ENCODE data around the gene SOX6.
"Not testable (repeated sequence)": the region's sequence is repeated elsewhere in the genome, so short reads cannot be mapped to it uniquely, and the experiment has no call there.

SOX6 gene

DNA sequence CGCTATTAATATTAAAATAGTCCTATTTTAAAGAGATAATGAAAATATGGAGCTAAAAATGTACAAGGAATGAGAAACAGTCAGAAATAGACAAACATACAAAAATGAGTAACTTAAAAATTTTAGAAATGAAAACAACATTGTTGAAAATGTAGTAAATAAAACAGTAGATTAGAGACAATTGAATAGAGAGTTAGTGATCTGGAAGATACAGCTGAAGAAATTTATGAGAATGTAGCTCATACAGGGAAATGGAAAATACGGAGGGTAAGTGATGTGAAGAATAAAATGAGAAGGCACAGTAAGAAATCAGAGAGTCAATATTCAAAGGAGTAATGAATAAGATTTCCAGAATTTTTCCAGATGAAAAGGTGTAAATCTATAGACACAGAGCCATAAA is 424.8 kb downstream of the SOX6 start:
- H3K27me3 ChIP-seq (ENCODE audit: control insufficient read depth in 5 of 5, insufficient read depth in 4 of 5, low read length in 5 of 5) = peaks cover 0 to 6% (median 0%) of the 10 kb centered on the region in 5 donors
- no peaks in the 10 kb centered on the region for H3K9me3 ChIP-seq (ENCODE audit: control insufficient read depth in 5 of 5, low read length in 5 of 5)
- no peak overlapping the region for H3K27ac ChIP-seq (ENCODE audit: low read depth, low read length)
- no peak overlapping the region for H3K4me3 ChIP-seq (ENCODE audit: low read depth in 1 of 5, low read length in 5 of 5)
- H3K9ac ChIP-seq (ENCODE audit: low read length in 5 of 5) = no peak overlapping the region
- no peaks in the 10 kb centered on the region for H3K36me3 ChIP-seq (ENCODE audit: control insufficient read depth in 5 of 5, insufficient read depth in 5 of 5, low read length in 5 of 5)
- H3K4me1 ChIP-seq (ENCODE audit: control insufficient read depth in 5 of 5, insufficient read depth in 5 of 5, low read length in 5 of 5) = peaks cover 0 to 3% (median 0%) of the 10 kb centered on the region in 5 donors

DNA sequence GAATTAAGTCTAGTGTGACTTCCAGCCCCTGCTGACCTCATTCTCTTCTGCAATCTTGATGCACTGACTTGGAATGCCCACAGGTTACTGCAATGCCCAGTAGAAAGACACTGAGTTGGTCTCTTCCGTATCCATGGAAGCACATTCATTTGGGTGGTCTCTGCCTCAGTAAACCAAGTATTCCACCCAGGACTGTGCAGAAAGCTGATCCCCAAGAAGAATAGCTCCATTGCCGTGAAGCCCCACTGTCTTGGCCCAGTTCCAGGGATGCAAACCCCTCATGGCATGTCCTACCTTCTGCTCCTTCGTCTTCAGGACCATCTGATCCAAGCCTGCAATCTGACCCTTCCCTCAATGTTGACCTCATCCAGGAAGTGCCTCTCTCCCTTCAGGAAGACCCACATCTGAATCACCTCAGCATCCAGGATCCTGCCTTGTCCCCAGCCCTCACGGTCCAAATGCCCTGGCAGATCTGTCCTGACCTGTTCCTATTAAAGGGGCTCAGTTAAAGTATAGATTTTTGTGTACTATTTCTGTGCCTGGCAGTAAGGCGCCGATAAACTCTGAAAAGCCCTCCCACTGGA is 425.8 kb downstream of the SOX6 start:
- H3K27ac ChIP-seq (ENCODE audit: low read depth, low read length) = no peak overlapping the region

DNA sequence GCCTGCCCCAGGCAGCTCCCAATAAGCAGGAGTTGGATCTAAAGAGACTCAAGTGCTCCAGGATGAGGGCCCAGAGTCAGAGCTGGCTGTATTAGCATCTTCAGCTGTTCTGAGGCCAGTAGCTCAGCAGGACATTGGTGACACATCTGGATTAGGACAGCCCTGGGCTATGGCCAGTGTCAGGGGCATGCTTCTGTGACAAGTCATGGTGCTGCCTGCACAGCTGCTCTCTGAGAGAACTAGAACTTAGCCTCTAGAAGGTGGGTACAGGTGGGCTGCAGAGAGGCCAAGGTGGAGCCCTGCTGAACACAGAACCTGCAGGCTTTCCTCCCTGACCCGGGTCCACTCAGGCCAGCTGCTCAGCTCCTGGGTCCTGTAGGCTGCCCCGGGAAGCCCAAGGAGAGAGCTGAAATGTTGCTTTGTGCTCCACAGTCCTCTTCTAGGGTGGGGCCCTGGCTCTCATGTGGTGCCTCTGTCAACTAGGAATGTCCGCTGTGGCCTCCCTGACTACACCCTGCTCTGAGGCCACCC is 426.9 kb downstream of the SOX6 start:
- H3K9me3 ChIP-seq (ENCODE audit: control insufficient read depth in 5 of 5, low read length in 5 of 5) = no peaks in the 10 kb centered on the region
- peaks cover 0 to 3% (median 0%) of the 10 kb centered on the region in 5 donors for H3K4me1 ChIP-seq (ENCODE audit: control insufficient read depth in 5 of 5, insufficient read depth in 5 of 5, low read length in 5 of 5)
- H3K27me3 ChIP-seq (ENCODE audit: control insufficient read depth in 5 of 5, insufficient read depth in 4 of 5, low read length in 5 of 5) = peaks cover 0 to 3% (median 0%) of the 10 kb centered on the region in 5 donors
- no peak overlapping the region for H3K4me3 ChIP-seq (ENCODE audit: low read depth in 1 of 5, low read length in 5 of 5)
- no peaks in the 10 kb centered on the region for H3K36me3 ChIP-seq (ENCODE audit: control insufficient read depth in 5 of 5, insufficient read depth in 5 of 5, low read length in 5 of 5)
- H3K27ac ChIP-seq (ENCODE audit: low read depth, low read length) = no peak overlapping the region
- no peak overlapping the region for H3K9ac ChIP-seq (ENCODE audit: low read length in 5 of 5)

More for the DNA sequence above, 425.8 kb downstream of the SOX6 start:
- H3K36me3 ChIP-seq (ENCODE audit: control insufficient read depth in 5 of 5, insufficient read depth in 5 of 5, low read length in 5 of 5) = no peaks in the 10 kb centered on the region
- no peak overlapping the region for H3K9ac ChIP-seq (ENCODE audit: low read length in 5 of 5)
- peaks cover 0 to 3% (median 0%) of the 10 kb centered on the region in 5 donors for H3K4me1 ChIP-seq (ENCODE audit: control insufficient read depth in 5 of 5, insufficient read depth in 5 of 5, low read length in 5 of 5)
- H3K9me3 ChIP-seq (ENCODE audit: control insufficient read depth in 5 of 5, low read length in 5 of 5) = no peaks in the 10 kb centered on the region
- H3K27me3 ChIP-seq (ENCODE audit: control insufficient read depth in 5 of 5, insufficient read depth in 4 of 5, low read length in 5 of 5) = peaks cover 0 to 6% (median 0%) of the 10 kb centered on the region in 5 donors
- H3K4me3 ChIP-seq (ENCODE audit: low read depth in 1 of 5, low read length in 5 of 5) = no peak overlapping the region

DNA sequence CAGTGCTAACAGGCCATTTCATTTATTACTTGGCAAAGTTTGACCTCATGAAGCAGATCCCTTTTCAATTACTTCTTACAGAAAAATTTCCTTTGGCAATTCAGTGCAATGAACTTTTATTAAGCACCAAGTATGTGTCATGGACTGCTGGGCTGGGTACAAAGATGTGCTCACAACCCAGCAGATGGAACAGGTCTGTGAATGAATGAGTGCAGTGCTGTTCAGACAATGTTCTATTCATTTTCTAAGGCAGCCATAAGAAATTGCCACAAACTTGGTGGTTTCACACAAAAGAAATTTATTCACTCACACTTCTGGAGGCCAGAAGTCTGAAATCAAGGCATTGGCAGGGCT is 428.5 kb downstream of the SOX6 start:
- H3K36me3 ChIP-seq (ENCODE audit: control insufficient read depth in 5 of 5, insufficient read depth in 5 of 5, low read length in 5 of 5) = no peaks in the 10 kb centered on the region

DNA sequence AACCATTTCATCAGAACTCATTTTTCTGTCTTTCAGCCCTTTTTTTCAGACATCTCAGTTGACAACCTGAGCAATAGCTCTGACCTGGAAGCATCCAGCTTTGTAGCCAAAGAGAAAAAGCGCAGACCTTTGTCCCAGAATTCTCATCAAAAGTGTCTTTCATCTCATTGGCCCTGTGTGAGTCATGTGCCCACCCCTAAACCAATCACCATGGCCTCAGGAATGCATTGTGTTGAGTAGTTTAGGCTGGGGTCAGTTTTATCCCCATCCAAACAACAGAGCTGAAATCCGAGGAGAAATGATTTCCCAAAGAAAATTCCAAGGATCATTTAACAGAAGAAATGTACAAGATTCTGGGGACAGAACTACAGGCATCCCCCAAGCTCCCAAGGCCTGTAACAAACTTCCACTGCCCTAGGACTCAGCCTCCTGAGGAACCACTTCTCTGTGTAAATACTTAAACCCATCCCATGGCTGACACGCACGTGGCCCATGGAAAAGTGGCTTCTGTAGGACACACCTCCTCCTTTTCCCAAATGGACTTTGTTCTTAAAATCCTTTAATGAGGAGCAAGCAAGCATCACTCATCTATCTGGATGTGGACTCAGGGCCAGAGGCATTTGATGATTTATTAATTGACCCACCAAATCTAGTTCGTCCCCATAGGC is 429.0 kb downstream of the SOX6 start:
- Histone ChIP-seq H3K4me1 (ENCODE audit: control insufficient read depth in 5 of 5, insufficient read depth in 5 of 5, low read length in 5 of 5) (no peaks in the 10 kb centered on the region), H3K27ac (ENCODE audit: low read depth, low read length) (no peak overlapping the region), H3K4me3 (ENCODE audit: low read depth in 1 of 5, low read length in 5 of 5) (no peak overlapping the region)

More for the DNA sequence above, 428.5 kb downstream of the SOX6 start:
- Histone ChIP-seq H3K9me3 (ENCODE audit: control insufficient read depth in 5 of 5, low read length in 5 of 5) (no peaks in the 10 kb centered on the region), H3K4me3 (ENCODE audit: low read depth in 1 of 5, low read length in 5 of 5) (no peak overlapping the region), H3K4me1 (ENCODE audit: control insufficient read depth in 5 of 5, insufficient read depth in 5 of 5, low read length in 5 of 5) (no peaks in the 10 kb centered on the region), H3K9ac (ENCODE audit: low read length in 5 of 5) (no peak overlapping the region), H3K27ac (ENCODE audit: low read depth, low read length) (no peak overlapping the region), H3K27me3 (ENCODE audit: control insufficient read depth in 5 of 5, insufficient read depth in 4 of 5, low read length in 5 of 5) (peaks cover 0 to 3% (median 0%) of the 10 kb centered on the region in 5 donors)

DNA sequence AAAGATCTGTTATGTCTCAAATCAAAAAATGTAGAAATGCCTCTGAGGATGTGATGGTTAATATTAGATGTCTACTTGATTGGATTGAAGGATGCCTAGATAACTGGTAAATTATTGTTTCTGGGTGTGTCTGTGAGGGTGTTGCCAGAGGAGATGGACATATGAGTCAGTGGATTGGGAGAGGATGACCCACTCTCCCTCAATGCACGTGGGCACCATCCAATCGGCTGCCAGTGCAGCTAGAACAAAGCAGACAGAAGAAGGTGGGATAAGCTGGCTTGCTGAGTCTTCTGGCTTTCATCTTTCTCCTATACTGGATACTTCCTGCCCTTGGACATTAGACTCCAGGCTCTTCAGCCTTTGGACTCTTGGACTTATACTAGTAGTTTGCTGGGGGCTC is 430.3 kb downstream of the SOX6 start:
- no peaks in the 10 kb centered on the region for H3K36me3 ChIP-seq (ENCODE audit: control insufficient read depth in 5 of 5, insufficient read depth in 5 of 5, low read length in 5 of 5)
- H3K4me1 ChIP-seq (ENCODE audit: control insufficient read depth in 5 of 5, insufficient read depth in 5 of 5, low read length in 5 of 5) = no peaks in the 10 kb centered on the region
- H3K4me3 ChIP-seq (ENCODE audit: low read depth in 1 of 5, low read length in 5 of 5) = no peak overlapping the region
- no peak overlapping the region for H3K9ac ChIP-seq (ENCODE audit: low read length in 5 of 5)
- H3K27me3 ChIP-seq (ENCODE audit: control insufficient read depth in 5 of 5, insufficient read depth in 4 of 5, low read length in 5 of 5) = peaks cover 0 to 3% (median 0%) of the 10 kb centered on the region in 5 donors
- H3K27ac ChIP-seq (ENCODE audit: low read depth, low read length) = no peak overlapping the region
- no peaks in the 10 kb centered on the region for H3K9me3 ChIP-seq (ENCODE audit: control insufficient read depth in 5 of 5, low read length in 5 of 5)

More for the DNA sequence above, 429.0 kb downstream of the SOX6 start:
- Histone ChIP-seq H3K27me3 (ENCODE audit: control insufficient read depth in 5 of 5, insufficient read depth in 4 of 5, low read length in 5 of 5) (peaks cover 0 to 3% (median 0%) of the 10 kb centered on the region in 5 donors), H3K9ac (ENCODE audit: low read length in 5 of 5) (no peak overlapping the region), H3K9me3 (ENCODE audit: control insufficient read depth in 5 of 5, low read length in 5 of 5) (no peaks in the 10 kb centered on the region), H3K36me3 (ENCODE audit: control insufficient read depth in 5 of 5, insufficient read depth in 5 of 5, low read length in 5 of 5) (no peaks in the 10 kb centered on the region)

DNA sequence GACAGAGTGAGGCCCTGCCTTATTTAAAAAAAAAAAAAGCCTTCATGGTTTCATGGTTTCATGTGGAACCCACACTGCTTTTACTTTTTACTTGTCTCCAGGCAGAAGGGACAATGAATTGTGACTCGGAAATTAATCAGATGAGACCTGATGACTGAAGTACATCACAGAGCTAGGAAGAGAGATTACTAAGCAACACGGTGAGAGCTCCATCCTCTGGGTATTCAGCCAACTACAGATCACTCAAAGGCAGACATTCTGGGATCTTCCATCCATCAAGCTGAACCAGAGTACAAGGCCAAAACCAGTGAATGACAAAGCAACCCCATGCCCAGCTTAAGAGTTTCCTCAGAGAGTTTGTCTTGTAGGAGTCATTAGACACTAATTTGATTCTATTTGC is 433.2 kb downstream of the SOX6 start:
- Histone ChIP-seq H3K4me1 (ENCODE audit: control insufficient read depth in 5 of 5, insufficient read depth in 5 of 5, low read length in 5 of 5) (no peaks in the 10 kb centered on the region), H3K36me3 (ENCODE audit: control insufficient read depth in 5 of 5, insufficient read depth in 5 of 5, low read length in 5 of 5) (no peaks in the 10 kb centered on the region), H3K9me3 (ENCODE audit: control insufficient read depth in 5 of 5, low read length in 5 of 5) (no peaks in the 10 kb centered on the region), H3K9ac (ENCODE audit: low read length in 5 of 5) (no peak overlapping the region), H3K27ac (ENCODE audit: low read depth, low read length) (no peak overlapping the region), H3K27me3 (ENCODE audit: control insufficient read depth in 5 of 5, insufficient read depth in 4 of 5, low read length in 5 of 5) (peaks cover 0 to 2% (median 0%) of the 10 kb centered on the region in 5 donors), H3K4me3 (ENCODE audit: low read depth in 1 of 5, low read length in 5 of 5) (no peak overlapping the region)

DNA sequence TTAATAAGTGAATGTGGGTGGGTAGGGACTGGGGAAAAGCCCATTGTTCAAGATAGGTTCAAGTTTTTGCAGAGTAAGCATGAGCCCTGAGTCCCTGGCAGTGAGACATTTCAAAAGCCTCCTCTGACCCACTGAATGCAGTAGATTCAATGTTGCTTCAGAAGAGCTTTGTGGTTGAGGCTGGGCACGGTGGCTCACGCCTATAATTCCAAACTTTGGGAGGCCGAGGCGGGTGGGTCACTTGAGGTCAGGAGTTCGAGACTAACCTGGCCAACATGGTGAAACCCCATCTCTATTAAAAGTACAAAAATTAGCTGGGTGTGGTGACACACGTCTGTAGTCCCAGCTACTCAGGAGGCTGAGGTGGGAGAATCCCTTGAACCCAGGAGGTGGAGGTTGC is 433.6 kb downstream of the SOX6 start:
- not testable (repeated sequence) for H3K27me3 ChIP-seq (ENCODE audit: control insufficient read depth in 5 of 5, insufficient read depth in 4 of 5, low read length in 5 of 5); H3K9me3 ChIP-seq (ENCODE audit: control insufficient read depth in 5 of 5, low read length in 5 of 5); H3K36me3 ChIP-seq (ENCODE audit: control insufficient read depth in 5 of 5, insufficient read depth in 5 of 5, low read length in 5 of 5); H3K9ac ChIP-seq (ENCODE audit: low read length in 5 of 5); H3K4me1 ChIP-seq (ENCODE audit: control insufficient read depth in 5 of 5, insufficient read depth in 5 of 5, low read length in 5 of 5); H3K27ac ChIP-seq (ENCODE audit: low read depth, low read length); H3K4me3 ChIP-seq (ENCODE audit: low read depth in 1 of 5, low read length in 5 of 5)

DNA sequence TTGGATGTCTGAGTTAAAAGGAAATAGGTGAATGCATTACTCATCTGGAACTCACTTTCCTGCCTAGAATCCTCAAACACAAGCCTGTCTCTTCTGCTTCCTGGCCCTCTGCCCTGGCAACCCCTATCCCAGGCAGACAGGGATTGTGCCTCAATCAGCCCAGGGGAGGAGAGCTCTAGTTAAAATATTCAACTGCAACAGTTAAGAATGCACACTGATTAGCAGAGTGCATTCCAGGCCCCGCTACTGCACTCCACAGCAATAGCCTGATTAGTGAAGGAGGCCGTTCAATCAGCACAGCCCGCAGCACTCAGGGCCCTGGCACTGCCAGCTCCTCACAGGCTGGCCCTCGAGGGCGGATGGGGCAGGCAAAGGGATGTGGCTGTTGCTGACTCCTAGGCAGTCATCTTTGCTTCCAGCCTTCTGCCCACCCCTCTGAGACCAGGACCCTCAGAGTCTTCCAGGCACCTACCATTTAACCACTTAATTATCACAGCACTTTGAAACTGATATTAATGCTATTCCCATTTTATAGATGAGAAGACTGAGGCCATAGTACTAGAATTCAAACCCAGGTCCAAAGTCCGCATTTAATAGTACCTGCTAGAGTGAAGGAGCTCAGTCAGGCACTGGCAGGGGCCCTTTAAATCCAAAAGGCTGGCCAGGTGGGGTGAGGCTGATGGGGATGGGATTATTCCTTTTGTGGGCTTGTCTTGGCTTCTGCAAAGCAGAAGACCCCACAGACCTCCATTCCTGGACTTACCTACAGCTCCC is 435.3 kb downstream of the SOX6 start:
- H3K27ac ChIP-seq (ENCODE audit: low read depth, low read length) = no peak overlapping the region
- no peak overlapping the region for H3K9ac ChIP-seq (ENCODE audit: low read length in 5 of 5)

DNA sequence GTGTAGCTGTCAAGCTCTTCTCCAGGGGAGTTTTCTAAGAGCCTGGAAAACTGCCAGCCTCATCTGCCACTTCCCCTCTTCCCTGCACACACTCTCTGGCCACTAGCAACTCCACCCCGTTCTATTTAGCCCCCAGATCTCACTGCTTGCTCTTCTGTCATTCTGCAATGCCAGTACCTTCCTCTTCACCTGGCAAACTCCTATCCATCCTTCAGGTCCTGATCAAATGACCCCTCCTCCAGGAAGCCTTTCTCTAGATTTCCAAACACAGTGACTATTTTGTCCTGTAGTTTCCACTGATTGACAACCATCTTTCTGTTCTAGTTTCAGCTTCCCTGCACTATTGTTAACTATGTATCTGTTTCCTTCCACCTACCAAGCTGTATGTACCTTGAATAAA is 437.7 kb downstream of the SOX6 start:
- no peak overlapping the region for H3K9ac ChIP-seq (ENCODE audit: low read length in 5 of 5)
- H3K36me3 ChIP-seq (ENCODE audit: control insufficient read depth in 5 of 5, insufficient read depth in 5 of 5, low read length in 5 of 5) = no peaks in the 10 kb centered on the region
- H3K4me1 ChIP-seq (ENCODE audit: control insufficient read depth in 5 of 5, insufficient read depth in 5 of 5, low read length in 5 of 5) = no peaks in the 10 kb centered on the region
- no peaks in the 10 kb centered on the region for H3K9me3 ChIP-seq (ENCODE audit: control insufficient read depth in 5 of 5, low read length in 5 of 5)
- H3K27me3 ChIP-seq (ENCODE audit: control insufficient read depth in 5 of 5, insufficient read depth in 4 of 5, low read length in 5 of 5) = peaks cover 0 to 2% (median 0%) of the 10 kb centered on the region in 5 donors
- H3K27ac ChIP-seq (ENCODE audit: low read depth, low read length) = no peak overlapping the region
- no peak overlapping the region for H3K4me3 ChIP-seq (ENCODE audit: low read depth in 1 of 5, low read length in 5 of 5)

More for the DNA sequence above, 435.3 kb downstream of the SOX6 start:
- Histone ChIP-seq H3K9me3 (ENCODE audit: control insufficient read depth in 5 of 5, low read length in 5 of 5) (no peaks in the 10 kb centered on the region), H3K4me1 (ENCODE audit: control insufficient read depth in 5 of 5, insufficient read depth in 5 of 5, low read length in 5 of 5) (no peaks in the 10 kb centered on the region), H3K4me3 (ENCODE audit: low read depth in 1 of 5, low read length in 5 of 5) (no peak overlapping the region), H3K36me3 (ENCODE audit: control insufficient read depth in 5 of 5, insufficient read depth in 5 of 5, low read length in 5 of 5) (no peaks in the 10 kb centered on the region), H3K27me3 (ENCODE audit: control insufficient read depth in 5 of 5, insufficient read depth in 4 of 5, low read length in 5 of 5) (peaks cover 0 to 2% (median 0%) of the 10 kb centered on the region in 5 donors)
